AG09309 (cell line): ENCODE data around the gene TRAF1.

ENCODE experiments used
- DNase-seq: peaks from one replicate; pipeline ENCODE4 v3.0.0-alpha.2; 2010; ENCODE audit warnings: low read depth
- H3K4me3 ChIP-seq: 2 replicates; pipeline ENCODE4 v1.5.1; 2011; ENCODE audit warnings: mild to moderate bottlenecking, low read depth, low read length, moderate library complexity; ENCODE audit not compliant: control insufficient read depth
- CTCF ChIP-seq: IDR thresholded peaks from 2 replicates; pipeline ENCODE4 v1.5.1; 2011; ENCODE audit warnings: mild to moderate bottlenecking, low read depth, low read length, inconsistent platforms; ENCODE audit not compliant: insufficient read depth, control insufficient read depth; ENCODE audit errors: missing control alignments

The TRAF1 gene

GRCh38 chr9:120870206-120870605 lies 56.4 kb downstream of the TRAF1 start:
- TF ChIP-seq CTCF, result no peak
- no peak for DNase-seq

GRCh38 chr9:120869726-120870125 lies 56.9 kb downstream of the TRAF1 start:
- no peak for TF ChIP-seq CTCF
- DNase-seq, result no peak
- no peak overlapping the region for H3K4me3 ChIP-seq

More at GRCh38 chr9:120870206-120870605, 56.4 kb downstream of the TRAF1 start:
- H3K4me3 ChIP-seq, result no peak overlapping the region

DNA sequence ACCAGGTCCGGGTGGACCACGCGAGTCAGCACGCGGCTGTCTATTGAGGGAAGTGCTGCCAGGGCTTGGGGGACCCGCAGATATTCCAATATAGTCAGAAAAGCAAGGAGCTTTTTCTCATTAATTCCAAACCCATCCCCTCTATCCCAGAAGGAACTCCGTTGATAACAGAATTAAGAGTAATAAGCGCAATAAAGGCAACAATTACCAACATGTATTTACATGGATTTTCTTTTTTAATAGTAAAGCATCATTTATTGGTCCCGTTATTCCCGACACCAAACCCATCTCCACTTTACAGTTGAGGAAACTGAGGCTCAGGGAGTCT lies 57.3 kb downstream of the TRAF1 start:
- peak overlapping the region; percentile 82 for H3K4me3 ChIP-seq
- DNase-seq, result no peak
- TF ChIP-seq CTCF, result no peak

- TF ChIP-seq CTCF, result peak; percentile 65
- peak; percentile 63 for DNase-seq
- peak overlapping the region; percentile 82 for H3K4me3 ChIP-seq
These were observed 57.8 kb downstream of the TRAF1 start for GRCh38 chr9:120868676-120869359.

- H3K4me3 ChIP-seq, result peak overlapping the region; percentile 37
- peak; percentile 57 for DNase-seq
- no peak for TF ChIP-seq CTCF
These were observed 58.3 kb downstream of the TRAF1 start for GRCh38 chr9:120868339-120868675.

DNA sequence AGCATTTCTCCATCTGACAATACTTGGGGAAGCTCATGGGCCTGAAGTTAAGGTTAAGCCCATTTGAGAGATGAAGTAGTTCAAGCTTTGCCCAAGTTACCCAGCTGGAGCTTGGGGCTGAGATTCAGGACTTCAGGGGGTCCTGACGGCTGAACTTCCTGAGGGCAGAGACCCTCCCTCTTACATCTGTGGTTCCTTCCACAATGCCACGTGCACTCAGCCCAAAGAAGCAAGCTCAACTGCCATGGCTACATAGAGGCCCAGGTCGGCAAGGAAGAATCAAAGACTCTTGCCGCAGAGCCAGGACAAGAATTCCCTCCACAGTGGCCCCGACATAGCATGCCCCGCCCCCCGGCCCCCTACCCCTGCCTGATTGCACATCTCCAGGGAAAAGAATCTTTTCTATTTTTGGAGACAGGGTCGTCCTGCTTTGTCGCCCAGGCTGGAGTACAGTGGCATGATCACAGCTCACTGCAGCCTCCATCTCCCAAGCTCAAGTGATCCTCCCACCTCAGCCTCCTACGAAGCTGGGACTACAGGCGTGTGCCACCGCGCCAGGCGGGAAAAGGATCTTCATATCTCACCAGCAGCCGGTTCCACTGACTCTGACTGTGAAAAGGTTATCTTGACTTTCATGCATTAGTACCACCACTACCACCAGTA lies 58.8 kb downstream of the TRAF1 start:
- TF ChIP-seq CTCF, result no peak
- no peak for DNase-seq
- H3K4me3 ChIP-seq, result peak overlapping the region; percentile 37; the same call in 1 of the 2 replicates
